PC-9 (cell line): ENCODE results near the gene IL4R. TPM values are rescaled to one million over a fixed set of nuclear protein-coding genes. Genes with fewer than 3 reads are reported as not detected.

Source experiments
- BruUV-seq: library from RNA; stranded (reverse); fragments of 400-500 nt; replicated peaks from 2 replicates; lab custom pipeline; 2021; lab: Mats Ljungman, UMichigan
- CTCF ChIA-PET: fragments of 300-600 bp; sonication (Branson Sonifier 250); formaldehyde crosslinking; loops from one replicate; lab custom pipeline; 2022; ENCODE audit warnings: antibody characterized with exemption; lab: Charles Lee
- POLR2A ChIA-PET: fragments of 300-600 bp; sonication (Branson Sonifier 250); formaldehyde crosslinking; loops from one replicate; lab custom pipeline; 2022; ENCODE audit warnings: antibody characterized with exemption; ENCODE audit not compliant: unreplicated experiment; lab: Charles Lee
- DNase-seq, 2 experiments: peaks; one replicate each; pipeline versions ENCODE4 v3.0.0 to v3.0.0-alpha.2; 2015 to 2022; ENCODE audit warnings: mixed read lengths in 1 of 2
- H2AFZ ChIP-seq: fragments of 200-600 bp; sonication (generic); 2 replicates; pipeline ENCODE4 v1.8.1; 2017; ENCODE audit warnings: antibody characterized with exemption
- H3F3A ChIP-seq: fragments of 200-600 bp; sonication (generic); 2 replicates; pipeline ENCODE4 v1.8.1; 2017; ENCODE audit warnings: antibody characterized with exemption, mild to moderate bottlenecking, low read depth; ENCODE audit not compliant: insufficient read depth
- H3K27ac ChIP-seq: fragments of 200-600 bp; sonication (generic); 2 replicates; pipeline ENCODE4 v1.6.1; 2016; ENCODE audit warnings: mixed run types
- H3K27me3 ChIP-seq: fragments of 200-600 bp; sonication (generic); 2 replicates; pipeline ENCODE4 v1.6.1; 2016; ENCODE audit warnings: low read depth, mixed run types; ENCODE audit not compliant: insufficient read depth
- H3K36me3 ChIP-seq: fragments of 200-600 bp; sonication (generic); 2 replicates; pipeline ENCODE4 v1.6.1; 2016; ENCODE audit warnings: low read depth, mixed run types
- H3K4me1 ChIP-seq: fragments of 200-600 bp; sonication (generic); replicated peaks from 2 replicates; pipeline ENCODE4 v1.6.1; 2016; ENCODE audit warnings: mixed run types; ENCODE audit not compliant: insufficient read depth
- H3K4me2 ChIP-seq: fragments of 200-600 bp; sonication (generic); 2 replicates; pipeline ENCODE4 v1.6.1; 2017; ENCODE audit warnings: mixed run types
- H3K4me3 ChIP-seq: fragments of 200-600 bp; sonication (generic); 2 replicates; pipeline ENCODE4 v1.6.1; 2016; ENCODE audit warnings: mixed run types
- H3K79me2 ChIP-seq: fragments of 200-600 bp; sonication (generic); 2 replicates; pipeline ENCODE4 v1.6.1; 2017; ENCODE audit warnings: low read depth, mixed run types
- H3K9me2 ChIP-seq: fragments of 200-600 bp; sonication (generic); 2 replicates; pipeline ENCODE4 v1.8.1; 2017; ENCODE audit warnings: mild to moderate bottlenecking; ENCODE audit not compliant: insufficient read depth
- H3K9me3 ChIP-seq: fragments of 200-600 bp; sonication (generic); 2 replicates; pipeline ENCODE4 v1.8.1; 2016; ENCODE audit warnings: low read depth; ENCODE audit not compliant: insufficient read depth
- H4K20me1 ChIP-seq: fragments of 200-600 bp; sonication (generic); 2 replicates; pipeline ENCODE4 v1.8.1; 2017; ENCODE audit not compliant: insufficient read depth
- EZH2 ChIP-seq: fragments of 200-600 bp; sonication (generic); IDR thresholded peaks from 2 replicates; pipeline ENCODE4 v1.8.0; 2017; ENCODE audit warnings: antibody characterized with exemption, low read depth
- intact Hi-C: fragments of 100-400 bp; cut with micrococcal nuclease; formaldehyde crosslinking; loops from one replicate; pipeline ENCODE4 v1.10.0; 2022; ENCODE audit not compliant: unreplicated experiment
- total RNA-seq: library from RNA; stranded (reverse); gene quantifications from 2 replicates; pipeline ENCODE4 v1.2.3, GENCODE V29; 2021
- TF ChIP-seq, protein P1 (sequence below): fragments of 200-600 bp; sonication (generic); conservative IDR thresholded peaks from 2 replicates; pipeline ENCODE4 v1.6.1; 2017; ENCODE audit warnings: mixed run types, antibody characterized with exemption, mild to moderate bottlenecking, moderate library complexity

The IL4R gene
- total RNA-seq, 1 experiment from 2014 or later, result 76.5 TPM

DNA sequence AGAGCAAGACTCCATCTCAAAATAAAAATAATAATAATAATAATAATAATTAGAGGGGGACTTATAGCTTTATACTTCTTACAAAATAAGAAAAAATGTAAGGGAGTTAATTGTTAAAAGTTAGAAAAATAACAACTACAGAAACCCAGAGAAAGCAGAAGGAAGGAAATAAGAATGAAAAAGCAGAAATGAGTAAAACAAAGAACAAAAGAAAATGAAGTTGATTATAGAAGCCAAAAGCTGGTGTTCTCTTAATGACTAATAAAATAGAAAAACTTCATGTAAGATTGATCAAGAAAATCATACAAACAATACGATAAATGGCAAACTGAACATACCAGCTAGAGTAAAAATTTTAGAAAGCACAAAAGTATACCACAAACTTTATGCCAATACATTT lies 38.4 kb upstream of the IL4R start:
- H3K4me2 ChIP-seq, result no peak overlapping the region
- ChIA-PET POLR2A (interaction anchor here (0.7 kb wide), 1 partner anchor 41 kb away, joined by 12 read pairs; no protein-coding TSS in a partner anchor), CTCF (interaction anchor here (0.5 kb wide), 1 partner anchor 17 kb away, joined by 4 read pairs; no protein-coding TSS in a partner anchor)

DNA sequence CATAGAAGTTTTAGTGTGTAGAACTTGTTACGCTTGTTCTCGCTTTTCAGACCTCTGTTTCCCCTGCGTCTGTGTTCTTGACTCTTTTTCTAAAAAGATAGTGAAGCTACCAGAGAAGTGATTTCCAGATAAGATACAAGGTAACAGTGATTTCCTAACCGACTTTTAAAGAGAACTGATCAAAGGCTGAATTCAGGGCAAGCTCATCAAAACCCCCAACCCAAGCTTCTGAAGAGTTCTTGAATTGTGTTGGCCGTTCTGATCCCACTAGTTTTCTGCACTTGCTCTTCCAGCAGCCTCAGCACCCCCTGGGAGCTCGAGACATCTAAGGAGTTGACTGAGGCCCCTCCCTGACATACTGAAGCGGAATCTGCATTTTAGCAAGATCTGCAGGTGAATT lies 32.5 kb upstream of the IL4R start:
- DNase-seq, result no peak
- BruUV-seq, result no TSS peak
- Histone ChIP-seq H3K27me3 (no peaks in the 10 kb centered on the region), H4K20me1 (no peaks in the 10 kb centered on the region), H2AFZ (no peak overlapping the region), H3K27ac (no peak overlapping the region), H3K9me3 (no peaks in the 10 kb centered on the region), H3K4me3 (no peak overlapping the region), H3K4me2 (no peak overlapping the region), H3K9me2 (no peaks in the 10 kb centered on the region), H3K79me2 (no peaks in the 10 kb centered on the region), H3F3A (peaks cover 5% of the 10 kb centered on the region; the same call in 1 of the 2 replicates), H3K36me3 (no peaks in the 10 kb centered on the region), H3K4me1 (peaks cover 10% of the 10 kb centered on the region)
- POLR2A ChIA-PET, result no interaction called here
- CTCF ChIA-PET, result interaction anchor here (0.7 kb wide), 1 partner anchor 32 kb away, joined by 3 read pairs; no protein-coding TSS in a partner anchor
- TF ChIP-seq EZH2, result no peak
- TF ChIP-seq, protein P1, sequence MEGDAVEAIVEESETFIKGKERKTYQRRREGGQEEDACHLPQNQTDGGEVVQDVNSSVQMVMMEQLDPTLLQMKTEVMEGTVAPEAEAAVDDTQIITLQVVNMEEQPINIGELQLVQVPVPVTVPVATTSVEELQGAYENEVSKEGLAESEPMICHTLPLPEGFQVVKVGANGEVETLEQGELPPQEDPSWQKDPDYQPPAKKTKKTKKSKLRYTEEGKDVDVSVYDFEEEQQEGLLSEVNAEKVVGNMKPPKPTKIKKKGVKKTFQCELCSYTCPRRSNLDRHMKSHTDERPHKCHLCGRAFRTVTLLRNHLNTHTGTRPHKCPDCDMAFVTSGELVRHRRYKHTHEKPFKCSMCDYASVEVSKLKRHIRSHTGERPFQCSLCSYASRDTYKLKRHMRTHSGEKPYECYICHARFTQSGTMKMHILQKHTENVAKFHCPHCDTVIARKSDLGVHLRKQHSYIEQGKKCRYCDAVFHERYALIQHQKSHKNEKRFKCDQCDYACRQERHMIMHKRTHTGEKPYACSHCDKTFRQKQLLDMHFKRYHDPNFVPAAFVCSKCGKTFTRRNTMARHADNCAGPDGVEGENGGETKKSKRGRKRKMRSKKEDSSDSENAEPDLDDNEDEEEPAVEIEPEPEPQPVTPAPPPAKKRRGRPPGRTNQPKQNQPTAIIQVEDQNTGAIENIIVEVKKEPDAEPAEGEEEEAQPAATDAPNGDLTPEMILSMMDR, result no peak
- intact Hi-C loops, result no loop called here

More for the DNA sequence above, 38.4 kb upstream of the IL4R start:
- Histone ChIP-seq H3F3A (0 out of 2 replicates have a peak, but pooled peaks cover 6% of the 10 kb centered on the region), H3K9me3 (no peaks in the 10 kb centered on the region), H3K27ac (no peak overlapping the region), H3K36me3 (no peaks in the 10 kb centered on the region), H2AFZ (no peak overlapping the region), H3K4me1 (no peaks in the 10 kb centered on the region), H3K79me2 (no peaks in the 10 kb centered on the region), H4K20me1 (no peaks in the 10 kb centered on the region), H3K27me3 (no peaks in the 10 kb centered on the region), H3K4me3 (no peak overlapping the region), H3K9me2 (no peaks in the 10 kb centered on the region)
- no TSS peak for BruUV-seq
- no peak for TF ChIP-seq EZH2
- TF ChIP-seq, protein P1, result no peak
- intact Hi-C loops, result no loop called here
- DNase-seq, result no peak

DNA sequence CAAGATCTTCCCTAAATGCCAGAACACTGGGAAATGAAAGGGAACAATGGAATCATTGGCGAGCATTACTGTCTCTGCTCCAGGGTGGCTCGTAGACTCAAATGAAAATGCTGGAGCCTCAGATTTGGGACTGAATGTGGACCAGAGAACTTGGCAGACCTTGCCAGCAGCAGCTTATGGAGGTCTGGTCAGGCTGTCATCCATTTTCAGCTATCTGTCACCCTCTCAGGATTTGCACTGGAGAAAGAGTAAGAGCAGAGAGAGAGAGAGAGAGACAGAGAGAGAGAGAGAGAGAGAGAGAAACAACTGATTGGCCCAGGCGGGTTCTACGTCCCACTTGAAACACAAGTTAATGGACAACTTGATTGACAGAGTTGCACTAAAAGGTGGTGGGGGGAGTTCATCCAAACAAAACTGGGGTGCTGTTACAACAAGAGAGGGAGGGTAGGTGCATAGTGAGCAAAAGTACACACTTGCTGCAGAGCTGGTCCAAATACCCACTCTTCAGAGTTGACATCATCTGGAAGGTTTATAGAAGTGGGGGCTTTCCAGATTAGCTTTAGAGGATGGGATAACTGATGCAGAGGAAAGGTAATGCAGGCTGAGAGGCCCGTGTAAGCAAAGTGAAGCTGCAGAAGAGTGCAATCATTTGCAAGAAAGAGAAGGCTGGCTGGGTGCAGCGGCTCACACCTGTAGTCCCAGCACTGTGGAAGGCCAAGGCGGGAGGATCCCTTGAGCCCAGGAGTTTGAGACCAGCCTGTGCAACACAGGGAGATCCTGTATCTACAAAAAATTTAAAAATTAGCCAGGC lies 28.7 kb upstream of the IL4R start:
- Histone ChIP-seq H3K79me2 (no peaks in the 10 kb centered on the region), H3K4me3 (no peak overlapping the region), H3K27me3 (no peaks in the 10 kb centered on the region), H3K4me1 (peaks cover 20% of the 10 kb centered on the region), H3K9me2 (no peaks in the 10 kb centered on the region), H3K27ac (no peak overlapping the region), H2AFZ (no peak overlapping the region), H3K4me2 (no peak overlapping the region), H3K9me3 (0 out of 2 replicates have a peak, but pooled peaks cover 3% of the 10 kb centered on the region), H3F3A (peaks cover 18% of the 10 kb centered on the region; the same call in 1 of the 2 replicates), H3K36me3 (no peaks in the 10 kb centered on the region), H4K20me1 (no peaks in the 10 kb centered on the region)
- CTCF ChIA-PET, result interaction anchor here (1.0 kb wide), 1 partner anchor 50 kb away, joined by 5 read pairs; no protein-coding TSS in a partner anchor
- no TSS peak for BruUV-seq
- POLR2A ChIA-PET, result no interaction called here
- intact Hi-C loops, result no loop called here
- TF ChIP-seq, protein P1, result no peak
- TF ChIP-seq EZH2, result no peak
- DNase-seq, result no peak
